A549 treated with CORT108297 at 1 μM for 4 hours (cell line): ENCODE measurements around the gene EPM2AIP1. TPM values are rescaled to one million over a fixed set of nuclear protein-coding genes. Genes with fewer than 3 reads are reported as not detected.

Experiments
- total RNA-seq: library from RNA; stranded (reverse); fragments of 200-300 nt; extraction: Qiagen RNA extraction; gene quantifications from 5 replicates; pipeline ENCODE4 v1.2.3, GENCODE V29; 2022

EPM2AIP1 gene
- 4.5 to 5.9 TPM (median 5.4 TPM) in 5 replicates for total RNA-seq

DNA sequence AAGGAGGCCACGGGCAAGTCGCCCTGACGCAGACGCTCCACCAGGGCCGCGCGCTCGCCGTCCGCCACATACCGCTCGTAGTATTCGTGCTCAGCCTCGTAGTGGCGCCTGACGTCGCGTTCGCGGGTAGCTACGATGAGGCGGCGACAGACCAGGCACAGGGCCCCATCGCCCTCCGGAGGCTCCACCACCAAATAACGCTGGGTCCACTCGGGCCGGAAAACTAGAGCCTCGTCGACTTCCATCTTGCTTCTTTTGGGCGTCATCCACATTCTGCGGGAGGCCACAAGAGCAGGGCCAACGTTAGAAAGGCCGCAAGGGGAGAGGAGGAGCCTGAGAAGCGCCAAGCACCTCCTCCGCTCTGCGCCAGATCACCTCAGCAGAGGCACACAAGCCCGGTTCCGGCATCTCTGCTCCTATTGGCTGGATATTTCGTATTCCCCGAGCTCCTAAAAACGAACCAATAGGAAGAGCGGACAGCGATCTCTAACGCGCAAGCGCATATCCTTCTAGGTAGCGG, at the start of gene EPM2AIP1:
Gene EPM2AIP1, minus strand, starts transcription at position 326 of the 520 bp plus-strand sequence. Its CDS starts 54 bp downstream, at position 272.

DNA sequence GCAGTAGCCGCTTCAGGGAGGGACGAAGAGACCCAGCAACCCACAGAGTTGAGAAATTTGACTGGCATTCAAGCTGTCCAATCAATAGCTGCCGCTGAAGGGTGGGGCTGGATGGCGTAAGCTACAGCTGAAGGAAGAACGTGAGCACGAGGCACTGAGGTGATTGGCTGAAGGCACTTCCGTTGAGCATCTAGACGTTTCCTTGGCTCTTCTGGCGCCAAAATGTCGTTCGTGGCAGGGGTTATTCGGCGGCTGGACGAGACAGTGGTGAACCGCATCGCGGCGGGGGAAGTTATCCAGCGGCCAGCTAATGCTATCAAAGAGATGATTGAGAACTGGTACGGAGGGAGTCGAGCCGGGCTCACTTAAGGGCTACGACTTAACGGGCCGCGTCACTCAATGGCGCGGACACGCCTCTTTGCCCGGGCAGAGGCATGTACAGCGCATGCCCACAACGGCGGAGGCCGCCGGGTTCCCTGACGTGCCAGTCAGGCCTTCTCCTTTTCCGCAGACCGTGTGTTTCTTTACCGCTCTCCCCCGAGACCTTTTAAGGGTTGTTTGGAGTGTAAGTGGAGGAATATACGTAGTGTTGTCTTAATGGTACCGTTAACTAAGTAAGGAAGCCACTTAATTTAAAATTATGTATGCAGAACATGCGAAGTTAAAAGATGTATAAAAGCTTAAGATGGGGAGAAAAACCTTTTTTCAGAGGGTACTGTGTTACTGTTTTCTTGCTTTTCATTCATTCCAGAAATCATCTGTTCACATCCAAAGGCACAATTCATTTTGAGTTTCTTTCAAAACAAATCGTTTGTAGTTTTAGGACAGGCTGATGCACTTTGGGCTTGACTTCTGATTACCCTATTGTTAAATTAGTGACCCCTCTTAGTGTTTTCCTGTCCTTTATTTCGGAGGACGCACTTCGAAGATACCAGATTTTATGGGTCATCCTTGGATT, 674 bp upstream of the EPM2AIP1 start, which contains the start of gene MLH1:
Gene MLH1, plus strand, starts transcription at position 193 of the 958 bp plus-strand sequence. Its CDS starts 30 bp downstream, at position 223.

DNA sequence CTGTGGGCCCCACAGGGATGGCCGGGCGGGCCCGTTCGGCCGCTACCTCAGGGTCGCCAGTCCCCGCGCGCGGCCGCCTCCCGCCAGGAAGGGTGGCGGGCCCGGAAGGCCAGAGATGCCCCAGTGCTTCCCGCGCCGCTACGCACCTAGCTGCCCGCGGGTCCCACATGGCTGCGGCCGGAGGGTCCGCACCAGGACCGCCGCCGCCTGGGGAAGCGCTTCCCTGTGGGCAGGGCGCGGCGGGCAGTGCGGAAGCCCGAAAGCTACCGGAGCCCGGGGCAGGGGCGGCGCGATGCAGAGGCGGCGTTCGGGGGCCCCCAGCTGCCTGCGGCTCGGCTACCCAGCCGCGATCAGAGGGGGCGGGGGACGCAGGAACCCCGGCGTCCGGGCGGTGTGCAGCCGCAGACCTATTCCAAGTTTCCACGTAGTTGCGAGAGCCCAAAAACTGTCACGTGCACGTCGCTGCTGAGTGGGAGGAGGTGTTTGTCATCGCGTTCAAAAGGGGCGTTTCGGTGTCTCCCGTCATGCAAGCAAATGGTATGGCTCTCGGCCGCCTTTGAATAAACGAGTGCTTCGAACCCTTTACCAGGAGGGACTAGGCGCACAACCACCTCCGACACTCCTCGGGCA, 48.2 kb downstream of the EPM2AIP1 start, which contains the start of gene TRANK1:
Gene TRANK1, minus strand, starts transcription at position 414 of the 630 bp plus-strand sequence. Its CDS starts 245 bp downstream, at position 169.

Other genes with a start within 250 kb of the EPM2AIP1 start
- gene DCLK3, start 228.6 kb downstream of the EPM2AIP1 start, total RNA-seq = 0.01 TPM in 1 of 5 replicates, not detected in the others
- 1.2 to 2.8 TPM (median 1.9 TPM) in 5 replicates for gene TRANK1, start 48.1 kb downstream of the EPM2AIP1 start, total RNA-seq
- 30.8 to 40.5 TPM (median 31.8 TPM) in 5 replicates for gene MLH1, start 387 bp upstream of the EPM2AIP1 start, total RNA-seq
- 50.1 to 63.3 TPM (median 51.2 TPM) in 5 replicates for gene LRRFIP2, start 181.5 kb upstream of the EPM2AIP1 start, total RNA-seq